ENCODE results near the gene OR4K5. TPM values are rescaled to one million over a fixed set of nuclear protein-coding genes. Genes with fewer than 3 reads are reported as not detected.

Gene OR4K5, protein sequence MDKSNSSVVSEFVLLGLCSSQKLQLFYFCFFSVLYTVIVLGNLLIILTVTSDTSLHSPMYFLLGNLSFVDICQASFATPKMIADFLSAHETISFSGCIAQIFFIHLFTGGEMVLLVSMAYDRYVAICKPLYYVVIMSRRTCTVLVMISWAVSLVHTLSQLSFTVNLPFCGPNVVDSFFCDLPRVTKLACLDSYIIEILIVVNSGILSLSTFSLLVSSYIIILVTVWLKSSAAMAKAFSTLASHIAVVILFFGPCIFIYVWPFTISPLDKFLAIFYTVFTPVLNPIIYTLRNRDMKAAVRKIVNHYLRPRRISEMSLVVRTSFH
- not detected in 2 replicates for total RNA-seq

DNA sequence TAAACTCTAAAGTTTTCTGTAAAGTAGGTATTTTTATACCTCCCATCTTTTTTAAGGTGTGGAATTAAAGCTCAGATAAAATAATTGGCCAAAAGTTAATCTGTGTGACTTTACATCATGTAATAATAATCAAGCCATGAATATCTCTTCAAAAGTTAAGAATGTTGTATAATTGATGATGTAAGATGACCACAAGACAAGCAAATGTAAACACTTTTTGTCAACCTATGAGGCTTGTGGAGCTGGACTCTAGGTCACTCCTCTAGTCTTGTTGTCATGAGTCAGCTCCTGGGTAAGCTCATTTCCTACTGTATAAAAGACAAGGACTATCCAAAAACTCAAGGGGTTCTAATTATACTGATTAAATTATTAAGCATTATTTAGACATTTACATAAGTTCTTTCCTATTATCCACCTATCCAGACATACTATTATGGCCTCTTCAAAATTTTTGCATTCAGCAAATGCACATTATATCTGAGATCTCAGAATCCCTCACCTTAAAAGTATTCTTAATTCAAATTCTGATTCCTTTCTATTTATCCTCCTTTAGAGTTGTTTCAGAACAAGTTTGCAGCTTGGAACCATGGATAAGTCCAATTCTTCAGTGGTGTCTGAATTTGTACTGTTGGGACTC, at the start of gene OR4K5:
Gene OR4K5, plus strand, starts transcription at position 587 of the 637 bp plus-strand sequence. Its CDS starts 0 bp downstream, at position 587.

DNA sequence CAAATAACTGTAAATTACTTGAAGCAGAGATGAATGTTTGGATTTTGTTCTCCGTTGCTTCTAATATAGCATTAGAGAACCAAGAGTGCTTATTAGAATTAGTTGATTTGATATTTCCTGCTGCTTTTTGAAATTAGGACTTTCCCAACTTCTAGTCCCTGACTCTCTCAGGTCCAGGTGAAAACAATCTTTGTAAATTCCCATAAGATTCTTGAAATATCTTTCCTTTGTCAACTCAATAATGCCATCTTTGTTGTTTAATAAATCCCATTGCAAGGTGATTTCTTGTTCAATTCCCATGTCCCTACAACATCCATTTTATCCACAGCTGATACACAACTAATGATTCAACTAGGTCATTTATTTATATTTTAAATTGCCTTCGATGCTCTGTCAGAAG, 45.6 kb upstream of the OR4K5 start, which contains the start of gene OR4K2:
Gene OR4K2, plus strand, starts transcription at position 301 of the 400 bp plus-strand sequence. CDS start 1,126 bp downstream, outside the sequence.

DNA sequence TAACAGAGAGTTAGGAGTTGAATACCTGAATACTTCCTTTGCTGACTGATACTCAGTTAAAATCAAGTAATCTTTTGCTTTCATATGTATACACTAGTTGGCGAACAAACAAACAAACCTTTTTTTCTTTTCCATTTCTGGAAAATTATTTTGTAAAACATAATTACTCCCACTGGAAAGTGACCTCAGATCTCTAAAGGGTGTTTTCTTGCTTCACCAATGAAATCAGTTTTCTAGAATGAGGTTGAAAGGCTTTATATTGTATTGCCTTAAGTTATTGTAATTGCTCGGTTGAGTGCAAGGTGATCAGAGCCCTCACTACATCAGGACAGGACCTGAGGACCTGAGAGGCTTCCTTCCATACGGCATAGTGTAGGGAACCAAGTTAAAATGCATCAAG, 10.2 kb downstream of the OR4K5 start, which contains the start of gene OR4K1:
Gene OR4K1, plus strand, starts transcription at position 301 of the 400 bp plus-strand sequence. CDS start 4,750 bp downstream, outside the sequence.

Other genes with a start within 250 kb of the OR4K5 start
- gene OR11H2, start 206.7 kb upstream of the OR4K5 start, total RNA-seq = not detected in 2 replicates
- gene OR4Q3, start 177.0 kb upstream of the OR4K5 start, total RNA-seq = not detected in 2 replicates
- not detected in 2 replicates for gene OR4M1, start 147.1 kb upstream of the OR4K5 start, total RNA-seq
- not detected in 2 replicates for gene OR4N2, start 116.8 kb upstream of the OR4K5 start, total RNA-seq
- not detected in 2 replicates for gene OR4K2, start 45.5 kb upstream of the OR4K5 start, total RNA-seq
- gene OR4K1, start 10.3 kb downstream of the OR4K5 start, total RNA-seq = not detected in 2 replicates
- not detected in 2 replicates for gene OR4K15, start 55.0 kb downstream of the OR4K5 start, total RNA-seq
- not detected in 2 replicates for gene OR4Q2, start 81.6 kb downstream of the OR4K5 start, total RNA-seq
- not detected in 2 replicates for gene OR4K14, start 98.7 kb downstream of the OR4K5 start, total RNA-seq
- gene OR4K13, start 115.4 kb downstream of the OR4K5 start, total RNA-seq = not detected in 2 replicates
- gene OR4L1, start 139.4 kb downstream of the OR4K5 start, total RNA-seq = not detected in 2 replicates
- gene OR4K17, start 190.1 kb downstream of the OR4K5 start, total RNA-seq = not detected in 2 replicates
- gene OR4N5, start 218.2 kb downstream of the OR4K5 start, total RNA-seq = not detected in 2 replicates